Measurements from ENCODE around the gene CCDC194.
A peak's percentile ranks its signal among the peaks of the same experiment; 100 is the strongest.

CCDC194 gene

GRCh38 chr19:17406046-17406886 lies 12.3 kb upstream of the CCDC194 start:
- peak; percentile 15 for DNase-seq (ENCODE audit: low spot score)

GRCh38 chr19:17405250-17406045 lies 11.5 kb upstream of the CCDC194 start, which contains the start of gene BST2:
BST2 (minus strand) TSS chr19:17405630; CDS start chr19:17405575, 55 bp downstream.
- DNase-seq (ENCODE audit: low spot score): peak; percentile 68

- no peak for DNase-seq (ENCODE audit: low spot score)
Observed at GRCh38 chr19:17404621-17405249, 10.7 kb upstream of the CCDC194 start.

GRCh38 chr19:17404015-17404414 lies 10.0 kb upstream of the CCDC194 start:
- DNase-seq (ENCODE audit: low spot score): no peak

- DNase-seq (ENCODE audit: low spot score): no peak
Observed at GRCh38 chr19:17402982-17403855, 9.2 kb upstream of the CCDC194 start.

- no peak for DNase-seq (ENCODE audit: low spot score)
Observed at GRCh38 chr19:17401628-17402027, 7.6 kb upstream of the CCDC194 start.

- DNase-seq (ENCODE audit: low spot score): no peak
Observed at GRCh38 chr19:17398902-17399527, 5.0 kb upstream of the CCDC194 start.

- no peak for DNase-seq (ENCODE audit: low spot score)
Observed at GRCh38 chr19:17394891-17395415, 957 bp upstream of the CCDC194 start.

GRCh38 chr19:17393002-17393401 lies 994 bp downstream of the CCDC194 start:
- no peak for DNase-seq (ENCODE audit: low spot score)

GRCh38 chr19:17391371-17392151 lies 2.4 kb downstream of the CCDC194 start:
- DNase-seq (ENCODE audit: low spot score): no peak

GRCh38 chr19:17390665-17391370 lies 3.2 kb downstream of the CCDC194 start:
- DNase-seq (ENCODE audit: low spot score): peak; percentile 83

GRCh38 chr19:17389957-17390664 lies 3.9 kb downstream of the CCDC194 start:
- no peak for DNase-seq (ENCODE audit: low spot score)

GRCh38 chr19:17389288-17389687 lies 4.7 kb downstream of the CCDC194 start:
- no peak for DNase-seq (ENCODE audit: low spot score)

GRCh38 chr19:17385878-17386611 lies 8.0 kb downstream of the CCDC194 start:
- no peak for DNase-seq (ENCODE audit: low spot score)

- DNase-seq (ENCODE audit: low spot score): no peak
Observed at GRCh38 chr19:17380426-17381138, 13.4 kb downstream of the CCDC194 start.

GRCh38 chr19:17379221-17379631 lies 14.8 kb downstream of the CCDC194 start:
- no peak for DNase-seq (ENCODE audit: low spot score)

- no peak for DNase-seq (ENCODE audit: low spot score)
Observed at GRCh38 chr19:17378271-17378670, 15.7 kb downstream of the CCDC194 start.

Measured in globus pallidus (tissue), 1 donor.